Measurements from ENCODE around the gene SLC25A20.

DNA sequence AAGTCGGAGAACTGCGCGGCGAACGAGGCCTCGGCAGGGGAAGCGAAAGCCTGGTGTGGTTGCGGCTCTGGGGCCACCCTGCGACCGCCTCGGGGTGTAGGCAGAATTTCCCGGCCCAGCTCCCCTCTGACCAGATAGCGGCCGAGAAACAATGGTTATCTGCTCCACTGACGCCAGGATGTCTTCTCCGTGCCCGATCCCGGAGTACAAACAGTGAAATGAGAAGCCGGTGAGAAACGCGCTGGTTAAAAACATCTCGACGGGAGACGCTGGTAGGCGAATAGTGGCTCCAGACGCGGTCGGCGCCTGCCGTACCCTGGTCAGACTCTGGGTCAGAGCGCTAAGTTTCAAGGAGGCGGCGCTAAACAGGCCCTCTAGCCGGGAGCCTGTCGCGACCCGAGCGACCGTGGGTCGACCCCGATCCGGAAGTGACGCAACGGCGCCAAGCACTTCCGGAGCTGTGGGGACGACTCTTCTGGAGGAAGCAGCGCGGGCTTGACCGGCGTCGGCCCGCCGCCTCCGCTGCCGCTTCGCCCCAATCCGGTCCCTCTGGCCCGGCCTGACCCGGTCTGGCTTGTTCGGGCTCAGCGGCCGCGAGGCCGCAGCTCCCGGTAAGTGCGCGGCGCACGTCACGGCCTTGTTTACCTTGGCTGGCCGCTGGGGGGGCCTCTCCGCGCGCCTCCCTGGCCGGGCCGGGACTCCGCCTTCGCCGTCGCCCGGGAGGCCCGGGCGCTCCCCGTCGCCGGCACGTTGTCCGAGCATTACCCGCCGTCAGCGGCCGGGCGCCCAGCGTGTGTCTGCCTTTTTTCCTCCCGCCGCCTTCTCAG lies 19.9 kb upstream of the SLC25A20 start, which contains the start of gene ARIH2:
- TF ChIP-seq, protein P1, sequence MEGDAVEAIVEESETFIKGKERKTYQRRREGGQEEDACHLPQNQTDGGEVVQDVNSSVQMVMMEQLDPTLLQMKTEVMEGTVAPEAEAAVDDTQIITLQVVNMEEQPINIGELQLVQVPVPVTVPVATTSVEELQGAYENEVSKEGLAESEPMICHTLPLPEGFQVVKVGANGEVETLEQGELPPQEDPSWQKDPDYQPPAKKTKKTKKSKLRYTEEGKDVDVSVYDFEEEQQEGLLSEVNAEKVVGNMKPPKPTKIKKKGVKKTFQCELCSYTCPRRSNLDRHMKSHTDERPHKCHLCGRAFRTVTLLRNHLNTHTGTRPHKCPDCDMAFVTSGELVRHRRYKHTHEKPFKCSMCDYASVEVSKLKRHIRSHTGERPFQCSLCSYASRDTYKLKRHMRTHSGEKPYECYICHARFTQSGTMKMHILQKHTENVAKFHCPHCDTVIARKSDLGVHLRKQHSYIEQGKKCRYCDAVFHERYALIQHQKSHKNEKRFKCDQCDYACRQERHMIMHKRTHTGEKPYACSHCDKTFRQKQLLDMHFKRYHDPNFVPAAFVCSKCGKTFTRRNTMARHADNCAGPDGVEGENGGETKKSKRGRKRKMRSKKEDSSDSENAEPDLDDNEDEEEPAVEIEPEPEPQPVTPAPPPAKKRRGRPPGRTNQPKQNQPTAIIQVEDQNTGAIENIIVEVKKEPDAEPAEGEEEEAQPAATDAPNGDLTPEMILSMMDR (IDR thresholded peaks at IDR 0.05), result peak in 2 of 3 donors; percentile 19 to 51
- TF ChIP-seq POLR2A (IDR thresholded peaks at IDR 0.05), result peak; percentile 87
